GM18499 (cell line): Measurements from ENCODE around the gene OSR1.
"Not testable (repeated sequence)": the region's sequence is repeated elsewhere in the genome, so short reads cannot be mapped to it uniquely, and the experiment has no call there.

ENCODE experiments used
- ATAC-seq: cut with Tn5 transposase; IDR thresholded peaks from one replicate; pipeline ENCODE4 v1.9.1; 2021; ENCODE audit warnings: moderate number of reproducible peaks; ENCODE audit not compliant: insufficient read depth, unreplicated experiment

OSR1 gene

GRCh38 chr2:19358242-19359020 is at the start of gene OSR1:
OSR1 (minus strand) TSS chr2:19358623; CDS start chr2:19353805, 4,818 bp downstream.
- no peak for ATAC-seq

- ATAC-seq: no peak
These were observed 45.4 kb upstream of the OSR1 start for GRCh38 chr2:19403785-19404184.

- ATAC-seq: no peak
These were observed 33.8 kb upstream of the OSR1 start for GRCh38 chr2:19392191-19392590.

- ATAC-seq: not testable (repeated sequence)
These were observed 31.0 kb upstream of the OSR1 start for GRCh38 chr2:19389469-19389868.

GRCh38 chr2:19380532-19380931 is 22.1 kb upstream of the OSR1 start:
- no peak for ATAC-seq

- no peak for ATAC-seq
These were observed 20.5 kb upstream of the OSR1 start for GRCh38 chr2:19378939-19379338.

GRCh38 chr2:19377717-19378116 is 19.3 kb upstream of the OSR1 start:
- ATAC-seq: no peak

- no peak for ATAC-seq
These were observed 14.9 kb upstream of the OSR1 start for GRCh38 chr2:19373352-19373751.

- no peak for ATAC-seq
These were observed 13.7 kb upstream of the OSR1 start for GRCh38 chr2:19371996-19372582.

GRCh38 chr2:19369341-19369955 is 11.0 kb upstream of the OSR1 start:
- ATAC-seq: no peak

GRCh38 chr2:19368760-19369159 is 10.3 kb upstream of the OSR1 start:
- ATAC-seq: no peak

- ATAC-seq: no peak
These were observed 8.9 kb upstream of the OSR1 start for GRCh38 chr2:19367326-19367725.

GRCh38 chr2:19365126-19365525 is 6.7 kb upstream of the OSR1 start:
- ATAC-seq: no peak

- no peak for ATAC-seq
These were observed 5.6 kb upstream of the OSR1 start for GRCh38 chr2:19364014-19364413.

GRCh38 chr2:19363474-19363778 is 5.0 kb upstream of the OSR1 start:
- ATAC-seq: no peak

- no peak for ATAC-seq
These were observed 4.5 kb upstream of the OSR1 start for GRCh38 chr2:19362755-19363473.

- ATAC-seq: no peak
These were observed 3.8 kb upstream of the OSR1 start for GRCh38 chr2:19362094-19362754.

GRCh38 chr2:19361325-19361990 is 3.0 kb upstream of the OSR1 start:
- ATAC-seq: no peak

GRCh38 chr2:19360966-19361321 is 2.5 kb upstream of the OSR1 start:
- ATAC-seq: no peak

- no peak for ATAC-seq
These were observed 2.0 kb upstream of the OSR1 start for GRCh38 chr2:19360266-19360965.
